Ishikawa (cell line): ENCODE measurements around the gene CUTA.

Source experiments
- CEBPB ChIP-seq: IDR thresholded peaks from 2 replicates; pipeline ENCODE4 v1.6.1; 2012
- CREB1 ChIP-seq: IDR thresholded peaks from 2 replicates; pipeline ENCODE4 v1.6.1; 2012; ENCODE audit warnings: low read depth
- EGR1 ChIP-seq: IDR thresholded peaks from 2 replicates; pipeline ENCODE4 v1.6.1; 2012
- EP300 ChIP-seq: IDR thresholded peaks from 2 replicates; pipeline ENCODE4 v1.6.1; 2012; ENCODE audit warnings: borderline replicate concordance
- FOXM1 ChIP-seq: IDR thresholded peaks from 2 replicates; pipeline ENCODE4 v1.6.1; 2012; ENCODE audit warnings: low read depth, borderline replicate concordance
- MAX ChIP-seq: IDR thresholded peaks from 2 replicates; pipeline ENCODE4 v1.6.1; 2012
- NFIC ChIP-seq: IDR thresholded peaks from 2 replicates; pipeline ENCODE4 v1.6.1; 2012
- RAD21 ChIP-seq: IDR thresholded peaks from 2 replicates; pipeline ENCODE4 v1.6.1; 2012; ENCODE audit warnings: low read depth
- REST ChIP-seq: IDR thresholded peaks from 2 replicates; pipeline ENCODE4 v1.6.1; 2012; ENCODE audit warnings: low read depth, mild to moderate bottlenecking
- TAF1 ChIP-seq: IDR thresholded peaks from 2 replicates; pipeline ENCODE4 v1.6.1; 2012; ENCODE audit warnings: low read depth, mild to moderate bottlenecking
- TCF12 ChIP-seq: IDR thresholded peaks from 2 replicates; pipeline ENCODE4 v1.6.1; 2012; ENCODE audit warnings: low read depth
- TEAD4 ChIP-seq: IDR thresholded peaks from 2 replicates; pipeline ENCODE4 v1.6.1; 2012
- YY1 ChIP-seq: IDR thresholded peaks from 2 replicates; pipeline ENCODE4 v1.6.1; 2012; ENCODE audit warnings: low read depth
- ZBTB7A ChIP-seq: IDR thresholded peaks from 2 replicates; pipeline ENCODE4 v1.6.1; 2012; ENCODE audit warnings: low read depth
- TF ChIP-seq, protein P1 (sequence below): IDR thresholded peaks from 2 replicates; pipeline ENCODE4 v1.6.1; 2012

CUTA gene

GRCh38 chr6:33430334-33430733, 12.4 kb upstream of the CUTA start:
- TF ChIP-seq EGR1 (no peak), MAX (no peak), TAF1 (no peak), REST (no peak), TEAD4 (no peak), FOXM1 (no peak), RAD21 (no peak), ZBTB7A (no peak), NFIC (no peak)

DNA sequence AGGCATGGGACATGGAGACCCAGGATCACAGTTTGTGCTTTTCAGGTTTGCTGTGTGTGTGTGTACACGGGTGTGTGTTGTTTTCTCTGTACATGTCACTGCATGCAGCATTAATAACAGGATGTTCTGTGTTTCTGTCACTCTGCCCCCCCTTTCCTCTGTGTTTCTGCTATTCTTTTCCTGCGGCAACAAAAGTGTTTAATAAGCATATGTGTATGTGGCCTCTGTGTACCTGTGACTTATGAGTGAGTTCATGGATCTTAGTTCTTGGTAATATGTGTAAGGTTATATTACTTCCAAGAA, 11.8 kb upstream of the CUTA start:
- TF ChIP-seq TCF12, result no peak
- TF ChIP-seq REST, result no peak
- TF ChIP-seq NFIC, result no peak
- TF ChIP-seq MAX, result no peak
- TF ChIP-seq, protein P1, sequence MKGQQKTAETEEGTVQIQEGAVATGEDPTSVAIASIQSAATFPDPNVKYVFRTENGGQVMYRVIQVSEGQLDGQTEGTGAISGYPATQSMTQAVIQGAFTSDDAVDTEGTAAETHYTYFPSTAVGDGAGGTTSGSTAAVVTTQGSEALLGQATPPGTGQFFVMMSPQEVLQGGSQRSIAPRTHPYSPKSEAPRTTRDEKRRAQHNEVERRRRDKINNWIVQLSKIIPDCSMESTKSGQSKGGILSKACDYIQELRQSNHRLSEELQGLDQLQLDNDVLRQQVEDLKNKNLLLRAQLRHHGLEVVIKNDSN, result no peak
- no peak for TF ChIP-seq TAF1
- TF ChIP-seq ZBTB7A, result no peak
- no peak for TF ChIP-seq EGR1
- no peak for TF ChIP-seq EP300
- TF ChIP-seq CREB1, result no peak
- no peak for TF ChIP-seq RAD21
- no peak for TF ChIP-seq CEBPB
- TF ChIP-seq TEAD4, result no peak
- no peak for TF ChIP-seq FOXM1
- TF ChIP-seq YY1, result no peak

- TF ChIP-seq EP300 (no peak), CEBPB (no peak), TCF12 (no peak), NFIC (no peak), RAD21 (no peak), EGR1 (no peak), TAF1 (no peak), REST (no peak), TEAD4 (no peak)
- TF ChIP-seq, protein P1, result no peak
Measured at GRCh38 chr6:33428966-33429749, 11.3 kb upstream of the CUTA start.

DNA sequence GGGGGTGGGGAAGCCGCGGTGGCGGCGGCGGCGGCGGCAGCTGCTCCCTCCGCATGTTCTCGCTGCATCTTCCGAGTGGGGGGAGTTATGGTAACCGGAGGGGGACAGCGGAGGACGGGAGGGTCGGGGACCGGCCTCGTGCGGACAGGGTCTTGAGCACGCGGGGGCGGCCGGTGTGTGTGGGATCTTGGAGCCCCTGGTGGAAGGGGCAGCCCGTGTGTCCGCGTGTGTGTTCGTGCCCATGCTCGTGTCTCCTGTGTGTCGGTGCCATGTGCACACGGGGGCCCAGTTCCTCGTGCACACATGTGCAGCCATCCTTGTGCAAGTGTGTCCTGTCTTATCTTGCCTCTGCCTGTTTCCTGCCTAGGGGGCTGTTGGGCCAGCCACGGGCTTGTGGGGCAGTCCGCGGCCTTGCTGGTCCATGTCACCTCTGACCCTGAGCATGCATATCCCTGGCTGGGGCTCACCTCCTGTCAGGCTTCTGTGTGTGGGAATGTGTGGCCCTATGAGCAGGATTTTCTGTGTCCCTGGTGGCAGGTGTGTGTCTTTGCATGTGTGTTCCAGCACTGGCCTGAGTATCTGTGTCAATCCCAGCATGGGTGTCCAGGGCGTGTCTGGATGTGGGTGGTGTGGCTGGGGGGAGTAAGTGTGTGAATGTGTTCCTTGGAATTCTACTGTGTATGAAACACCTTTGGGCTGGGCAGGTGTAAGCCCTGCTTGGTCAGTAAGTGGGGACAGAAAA, 10.5 kb upstream of the CUTA start:
- no peak; the same call in 1 of the 2 replicates for TF ChIP-seq ZBTB7A
- TF ChIP-seq REST, result no peak
- TF ChIP-seq, protein P1, result no peak
- TF ChIP-seq YY1, result no peak
- TF ChIP-seq MAX, result peak; percentile 85
- no peak for TF ChIP-seq RAD21
- no peak for TF ChIP-seq NFIC
- TF ChIP-seq TEAD4, result no peak
- no peak for TF ChIP-seq CREB1
- TF ChIP-seq FOXM1, result no peak
- TF ChIP-seq TAF1, result no peak
- TF ChIP-seq EGR1, result peak; percentile 68
